Activated CD8-positive, alpha-beta memory T cell treated with anti-CD3 and anti-CD28 coated beads, Interleukin-2, amount 50 U/mL, for 1 hour (primary cell): Measurements from ENCODE around the gene MALAT1.
"Not testable (repeated sequence)": the region's sequence is repeated elsewhere in the genome, so short reads cannot be mapped to it uniquely, and the experiment has no call there.

Source experiments
- DNase-seq: peaks from one replicate; pipeline ENCODE4 v3.0.0-alpha.2; 2020; ENCODE audit errors: extremely low read depth

MALAT1 gene

DNA sequence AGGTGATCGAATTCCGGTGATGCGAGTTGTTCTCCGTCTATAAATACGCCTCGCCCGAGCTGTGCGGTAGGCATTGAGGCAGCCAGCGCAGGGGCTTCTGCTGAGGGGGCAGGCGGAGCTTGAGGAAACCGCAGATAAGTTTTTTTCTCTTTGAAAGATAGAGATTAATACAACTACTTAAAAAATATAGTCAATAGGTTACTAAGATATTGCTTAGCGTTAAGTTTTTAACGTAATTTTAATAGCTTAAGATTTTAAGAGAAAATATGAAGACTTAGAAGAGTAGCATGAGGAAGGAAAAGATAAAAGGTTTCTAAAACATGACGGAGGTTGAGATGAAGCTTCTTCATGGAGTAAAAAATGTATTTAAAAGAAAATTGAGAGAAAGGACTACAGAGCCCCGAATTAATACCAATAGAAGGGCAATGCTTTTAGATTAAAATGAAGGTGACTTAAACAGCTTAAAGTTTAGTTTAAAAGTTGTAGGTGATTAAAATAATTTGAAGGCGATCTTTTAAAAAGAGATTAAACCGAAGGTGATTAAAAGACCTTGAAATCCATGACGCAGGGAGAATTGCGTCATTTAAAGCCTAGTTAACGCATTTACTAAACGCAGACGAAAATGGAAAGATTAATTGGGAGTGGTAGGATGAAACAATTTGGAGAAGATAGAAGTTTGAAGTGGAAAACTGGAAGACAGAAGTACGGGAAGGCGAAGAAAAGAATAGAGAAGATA lies at the start of gene MALAT1:
MALAT1 (plus strand) TSS at position 69 of the 736 bp plus-strand sequence.
- DNase-seq = peak; percentile 96

DNA sequence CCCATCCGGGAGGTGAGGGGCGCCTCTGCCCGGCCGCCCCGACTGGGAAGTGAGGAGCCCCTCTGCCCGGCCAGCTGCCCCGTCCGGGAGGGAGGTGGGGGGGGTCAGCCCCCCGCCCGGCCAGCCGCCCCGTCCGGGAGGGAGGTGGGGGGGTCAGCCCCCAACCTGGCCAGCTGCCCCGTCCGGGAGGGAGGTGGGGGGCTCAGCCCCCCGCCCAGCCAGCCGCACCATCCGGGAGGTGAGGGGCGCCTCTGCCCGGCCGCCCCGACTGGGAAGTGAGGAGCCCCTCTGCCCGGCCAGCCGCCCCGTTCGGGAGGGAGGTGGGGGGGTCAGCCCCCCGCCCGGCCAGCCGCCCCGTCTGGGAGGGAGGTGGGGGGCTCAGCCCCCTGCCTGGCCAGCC lies 47.5 kb upstream of the MALAT1 start:
- DNase-seq = not testable (repeated sequence)

DNA sequence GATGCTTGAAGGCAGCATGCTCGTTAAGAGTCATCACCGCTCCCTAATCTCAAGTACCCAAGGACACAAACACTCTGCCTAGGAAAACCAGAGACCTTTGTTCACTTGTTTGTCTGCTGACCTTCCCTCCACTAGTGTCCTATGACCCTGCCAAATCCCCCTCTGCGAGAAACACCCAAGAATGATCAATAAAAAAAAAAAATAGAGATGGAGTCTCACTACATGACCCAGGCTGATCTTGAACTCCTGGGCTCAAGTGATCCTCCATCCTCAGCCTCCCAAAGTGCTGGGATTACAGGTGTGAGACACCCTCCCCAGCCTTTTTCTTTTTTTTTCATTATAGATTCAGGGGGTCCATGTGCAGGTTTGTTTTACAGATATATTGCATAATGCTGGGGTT lies 46.6 kb upstream of the MALAT1 start:
- not testable (repeated sequence) for DNase-seq

DNA sequence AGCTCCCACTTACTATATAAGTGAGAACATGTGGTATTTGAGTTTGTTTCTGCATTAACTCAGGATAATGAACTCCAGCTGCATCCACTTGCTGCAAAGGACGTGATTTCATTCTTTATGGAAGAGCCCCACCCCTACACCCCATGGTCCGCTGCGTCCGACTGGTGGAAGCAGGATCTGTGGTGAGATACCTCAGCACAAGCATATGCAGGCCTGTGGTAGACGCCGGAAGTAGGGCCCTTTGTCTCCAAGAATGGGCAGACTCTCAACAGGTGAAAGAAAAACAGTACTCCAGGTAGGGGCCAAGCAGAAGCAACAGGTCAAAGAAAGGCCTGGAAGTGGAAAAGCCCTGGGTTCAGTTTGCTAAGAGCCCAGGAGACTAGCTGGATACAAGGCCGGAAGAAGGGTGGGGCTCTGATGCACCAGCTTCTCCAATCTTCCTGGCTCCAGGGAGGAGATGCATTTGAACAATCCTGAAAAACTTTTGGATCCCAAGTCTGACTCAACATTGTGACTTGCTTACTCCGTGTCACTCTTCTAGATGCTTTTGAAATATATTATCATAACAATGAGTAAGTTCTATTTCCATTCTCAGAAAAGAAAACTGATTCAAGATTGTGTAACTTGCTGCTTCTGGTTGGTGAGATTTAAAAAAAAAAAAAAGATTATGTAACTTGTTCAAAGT lies 45.9 kb upstream of the MALAT1 start:
- DNase-seq = no peak

DNA sequence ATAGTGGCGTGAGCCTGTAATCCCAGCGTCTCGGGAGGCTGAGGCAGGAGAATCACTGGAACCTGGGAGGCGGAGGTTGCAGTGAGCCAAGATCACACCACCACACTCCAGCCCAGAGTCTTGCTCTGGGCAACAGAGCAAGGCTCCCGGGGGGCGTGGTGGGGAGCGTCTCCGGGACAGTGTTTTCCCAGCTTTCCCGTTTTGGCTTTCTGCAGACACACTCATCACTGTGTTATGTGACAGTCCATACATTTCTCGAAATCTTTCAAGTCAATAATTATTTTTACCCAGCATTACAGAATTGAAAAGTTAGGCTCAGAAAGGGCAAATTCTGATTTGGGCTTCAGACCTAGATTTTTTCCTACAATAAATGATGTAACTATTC lies 44.5 kb upstream of the MALAT1 start:
- DNase-seq = no peak

DNA sequence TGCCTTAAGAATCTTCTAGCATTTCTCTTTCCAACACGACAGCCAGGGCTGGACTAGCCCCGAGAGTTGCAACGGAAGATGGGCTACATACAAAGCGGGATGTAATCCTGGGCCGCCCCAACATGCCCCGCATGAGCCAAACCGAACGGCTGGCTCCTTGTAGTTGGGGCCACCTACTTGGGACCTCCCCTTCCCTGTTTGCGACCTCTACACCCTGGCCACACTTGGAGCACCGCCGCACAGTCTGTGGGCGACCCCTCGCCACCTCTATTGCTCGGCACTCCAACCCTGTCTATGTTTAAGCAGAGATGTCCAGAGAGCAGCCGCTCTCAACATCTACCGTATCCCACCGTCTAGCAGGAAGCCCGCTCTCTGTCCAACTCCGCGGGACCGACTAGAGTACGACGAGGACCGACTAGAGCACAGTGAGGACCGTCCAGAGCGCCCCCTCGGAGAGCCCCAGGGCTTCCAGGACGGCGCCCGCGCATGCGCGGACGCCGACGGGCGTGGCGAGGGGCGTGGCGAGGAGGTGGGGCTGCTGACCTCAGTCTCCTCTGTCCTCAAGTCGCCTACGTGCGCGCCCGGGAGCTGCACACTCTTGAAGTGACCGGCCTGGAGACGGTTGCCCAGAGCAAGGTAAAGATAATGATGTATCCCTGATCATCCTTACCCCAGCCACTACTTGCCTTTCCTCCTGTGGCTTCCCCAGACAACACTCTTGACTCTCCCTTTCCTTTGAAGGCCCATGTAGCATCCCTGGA lies 44.0 kb upstream of the MALAT1 start:
- no peak for DNase-seq

DNA sequence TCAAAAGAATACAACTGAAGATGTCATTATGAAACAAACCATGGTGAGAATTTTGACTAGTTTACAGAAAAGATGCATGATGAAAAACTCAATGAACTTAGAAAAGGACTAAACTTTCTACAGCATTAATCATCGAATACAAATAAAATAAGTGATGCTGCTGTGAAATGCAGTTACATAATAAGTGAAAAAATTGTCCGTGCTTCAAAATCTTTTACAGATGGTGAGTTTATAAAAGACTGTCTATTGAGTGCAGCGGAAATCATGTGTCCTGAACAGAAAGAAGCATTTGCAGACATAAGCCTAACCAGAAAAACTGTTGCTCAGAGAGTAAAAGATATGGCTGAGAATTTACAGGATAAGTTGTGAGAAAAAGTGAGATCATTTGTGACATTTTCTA lies 42.4 kb upstream of the MALAT1 start:
- no peak for DNase-seq

DNA sequence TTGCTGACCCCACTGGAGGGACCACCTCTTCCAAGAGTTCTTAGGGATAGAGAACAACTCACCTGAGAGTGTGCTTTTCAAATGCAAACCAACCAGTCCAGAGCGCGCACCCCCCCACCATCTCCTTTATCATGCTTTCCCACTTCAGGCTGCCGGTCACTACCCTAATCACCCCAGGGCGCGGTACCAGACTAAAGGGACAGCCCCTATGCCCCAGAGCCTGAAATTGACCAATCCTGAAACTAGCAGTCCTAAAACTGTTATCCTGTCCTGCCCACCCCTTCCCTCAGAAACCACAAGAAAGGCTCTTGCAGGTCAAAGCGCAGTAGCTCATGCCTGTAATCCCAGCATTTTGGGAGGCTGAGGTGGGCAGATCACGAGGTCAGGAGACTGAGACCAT lies 39.3 kb upstream of the MALAT1 start:
- no peak for DNase-seq

DNA sequence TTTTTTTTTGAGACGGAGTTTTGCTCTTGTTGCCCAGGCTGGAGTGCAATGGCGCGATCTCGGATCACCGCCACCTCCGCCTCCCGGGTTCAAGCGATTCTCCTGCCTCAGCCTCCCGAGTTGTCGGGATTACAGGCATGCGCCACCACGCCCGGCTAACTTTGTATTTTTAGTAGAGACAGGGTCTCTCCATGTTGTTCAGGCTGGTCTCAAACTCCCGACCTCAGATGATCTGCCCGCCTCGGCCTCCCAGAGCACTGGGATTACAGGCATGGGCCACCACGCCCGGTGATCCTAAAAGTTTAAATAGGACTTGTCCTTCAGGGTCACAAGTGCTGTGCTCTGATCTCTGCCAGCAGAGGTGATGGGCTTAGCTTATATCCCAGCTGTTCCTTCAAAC lies 33.4 kb upstream of the MALAT1 start:
- DNase-seq = not testable (repeated sequence)

DNA sequence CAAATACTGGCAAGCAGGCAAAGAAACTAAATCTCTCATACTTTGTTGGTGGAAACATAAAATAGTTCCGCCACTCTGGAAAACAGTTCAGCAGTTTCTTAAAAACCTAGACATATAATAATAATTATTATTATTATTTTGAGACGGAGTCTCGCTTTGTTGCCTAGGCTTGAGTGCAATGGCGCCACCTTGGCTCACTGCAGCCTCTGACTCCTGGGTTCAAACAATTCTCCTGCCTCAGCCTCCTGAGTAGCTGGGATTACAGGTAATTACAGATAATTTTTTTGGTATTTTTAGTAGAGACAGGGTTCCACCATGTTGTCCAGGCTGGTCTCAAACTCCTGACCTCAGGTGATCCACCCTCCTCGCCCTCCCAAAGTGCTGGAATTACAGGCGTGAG lies 31.5 kb upstream of the MALAT1 start:
- not testable (repeated sequence) for DNase-seq

DNA sequence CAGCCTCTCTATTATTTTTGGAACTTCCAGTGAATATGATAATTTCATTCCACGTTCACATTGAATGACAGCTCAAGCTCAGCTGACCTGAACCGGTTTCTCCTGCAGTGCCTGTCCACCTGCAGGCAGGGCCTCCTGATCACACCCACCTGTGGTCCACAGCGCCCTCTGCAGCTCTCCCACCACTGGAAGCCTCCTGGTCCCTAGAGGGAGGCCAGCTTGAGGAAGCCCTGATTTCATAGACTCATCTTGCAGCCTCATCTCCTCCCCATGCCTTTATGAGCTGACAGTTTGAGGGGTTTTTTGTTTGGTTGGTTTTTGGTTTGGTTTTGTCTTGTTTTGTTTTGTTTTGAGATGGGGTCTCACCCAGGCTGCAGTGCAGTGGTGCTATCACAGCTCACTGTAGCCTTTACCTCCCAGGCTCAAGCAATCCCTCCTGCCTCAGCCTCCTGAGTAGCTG lies 29.9 kb upstream of the MALAT1 start:
- DNase-seq = no peak

DNA sequence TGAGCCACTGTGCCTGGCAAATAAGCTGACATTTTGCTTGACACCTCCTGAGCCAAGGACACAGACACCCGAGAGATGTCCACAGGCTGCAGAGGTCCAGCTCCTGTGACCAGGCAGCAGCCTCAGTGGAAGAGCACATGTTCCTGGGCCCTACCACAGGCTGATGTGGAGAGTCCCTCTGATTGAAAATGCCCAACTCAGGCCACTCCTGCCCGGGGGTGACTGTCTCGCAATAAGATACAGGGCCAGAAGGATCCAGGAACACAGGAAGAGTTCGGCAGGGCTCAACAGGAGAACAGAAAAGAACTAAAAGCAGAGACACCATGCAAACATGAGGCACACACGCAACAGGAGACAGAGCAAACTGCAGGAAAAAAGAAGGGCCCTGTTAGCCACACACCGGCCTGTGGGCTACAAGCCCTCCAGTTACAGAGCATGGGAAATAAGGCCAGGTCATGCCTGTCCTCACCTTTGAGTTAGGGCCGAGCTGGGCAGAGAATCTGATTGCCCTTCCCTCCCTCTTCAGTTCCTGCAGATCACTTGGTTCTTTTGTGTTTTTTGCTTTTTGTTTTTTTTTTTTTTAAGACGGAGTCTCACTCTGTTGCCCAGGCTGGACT lies 28.3 kb upstream of the MALAT1 start:
- DNase-seq = no peak

DNA sequence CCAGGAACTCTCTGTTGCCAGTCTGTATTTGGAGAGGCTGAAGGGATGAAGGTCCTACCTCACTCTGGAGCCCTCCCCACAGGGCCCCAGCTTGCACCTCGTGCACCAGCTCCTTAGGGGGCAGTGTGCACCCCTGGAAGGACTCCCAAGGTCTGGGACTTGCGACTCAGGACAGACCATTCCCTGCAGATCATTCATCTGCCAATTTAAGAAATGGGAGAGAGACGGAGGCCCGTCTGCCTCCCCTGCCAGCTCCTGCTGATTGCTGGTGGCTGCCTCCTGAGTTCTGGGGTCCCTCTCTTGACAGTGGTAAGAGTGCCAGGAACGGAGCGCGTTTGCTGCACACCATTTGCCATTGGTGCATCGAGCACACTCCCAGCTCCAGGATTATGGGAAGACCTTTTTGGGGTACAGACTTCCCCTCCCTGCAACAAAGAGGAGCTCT lies 27.4 kb upstream of the MALAT1 start:
- DNase-seq = no peak

DNA sequence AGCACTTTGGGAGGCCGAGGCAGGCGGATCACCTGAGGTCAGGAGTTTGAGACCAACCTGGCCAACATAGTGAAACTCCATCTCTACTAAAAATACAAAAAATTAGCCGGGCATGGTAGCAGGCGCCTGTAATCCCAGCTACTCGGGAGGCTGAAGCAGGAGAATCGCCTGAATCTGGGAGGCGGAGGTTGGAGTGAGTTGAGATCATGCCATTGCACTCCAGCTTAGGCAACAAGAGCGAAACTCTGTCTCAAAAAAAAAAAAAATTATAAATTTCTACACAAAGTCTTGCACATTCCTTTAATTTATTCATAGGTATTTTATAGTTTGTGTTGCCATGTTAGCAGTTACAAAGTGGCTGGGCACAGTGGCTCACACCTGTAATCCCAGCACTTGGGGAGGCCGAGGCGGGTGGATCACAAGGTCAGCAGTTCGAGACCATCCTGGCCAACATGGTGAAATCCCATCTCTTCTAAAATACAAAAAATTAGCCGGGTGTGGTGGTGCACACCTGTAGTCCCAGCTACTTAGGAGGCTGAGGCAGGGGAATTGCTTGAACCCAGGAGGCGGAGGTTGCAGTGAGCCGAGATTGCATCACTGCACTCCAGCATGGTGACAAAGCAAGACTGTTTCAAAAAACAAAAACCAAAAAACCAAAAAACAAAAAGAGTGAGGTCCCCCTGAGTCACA lies 26.1 kb upstream of the MALAT1 start:
- not testable (repeated sequence) for DNase-seq

DNA sequence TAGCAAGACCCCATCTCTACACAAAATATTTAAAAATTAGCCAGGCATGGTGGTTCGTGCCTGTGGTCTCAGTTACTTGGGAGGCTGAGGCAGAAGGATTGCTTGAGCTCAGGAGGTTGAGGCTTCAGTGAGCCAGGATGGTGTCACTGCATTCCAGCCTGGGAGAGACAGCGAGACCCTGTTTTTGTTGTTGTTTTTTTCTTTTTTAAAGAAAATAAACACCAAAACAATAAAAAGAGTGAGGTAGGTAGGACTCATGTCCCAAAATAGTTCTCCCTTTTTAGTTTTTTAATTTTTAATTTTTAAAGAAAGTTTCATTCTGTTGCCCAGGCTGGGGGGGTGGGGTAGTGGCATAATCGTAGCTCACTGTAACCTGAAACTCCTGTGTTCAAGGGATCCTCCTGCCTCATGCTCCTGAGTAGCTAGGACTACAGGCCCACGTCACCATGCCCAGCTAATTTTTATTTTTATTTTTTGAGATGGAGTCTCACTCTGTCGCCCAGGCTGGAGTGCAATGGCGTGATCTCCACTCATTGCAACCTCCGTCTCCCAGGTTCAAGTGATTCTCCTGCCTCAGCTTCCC lies 25.5 kb upstream of the MALAT1 start:
- no peak for DNase-seq

DNA sequence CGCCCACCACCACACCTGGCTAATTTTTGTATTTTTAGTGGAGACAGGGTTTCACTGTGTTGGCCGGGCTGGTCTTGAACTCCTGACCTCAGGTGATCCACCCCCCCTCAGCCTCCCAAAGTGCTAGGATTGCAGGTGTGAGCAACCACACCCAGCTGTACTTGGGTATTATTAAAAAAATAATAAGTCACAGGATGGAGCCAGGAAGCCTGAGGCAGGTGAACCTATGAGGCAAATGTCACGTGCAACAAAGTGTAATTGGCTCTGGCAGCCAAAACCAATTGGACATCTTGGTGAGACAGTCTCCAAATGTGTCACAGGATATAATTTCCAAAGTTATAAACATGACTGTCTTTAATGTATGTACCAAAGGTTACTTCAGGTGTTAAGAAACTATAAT lies 24.0 kb upstream of the MALAT1 start:
- no peak for DNase-seq

DNA sequence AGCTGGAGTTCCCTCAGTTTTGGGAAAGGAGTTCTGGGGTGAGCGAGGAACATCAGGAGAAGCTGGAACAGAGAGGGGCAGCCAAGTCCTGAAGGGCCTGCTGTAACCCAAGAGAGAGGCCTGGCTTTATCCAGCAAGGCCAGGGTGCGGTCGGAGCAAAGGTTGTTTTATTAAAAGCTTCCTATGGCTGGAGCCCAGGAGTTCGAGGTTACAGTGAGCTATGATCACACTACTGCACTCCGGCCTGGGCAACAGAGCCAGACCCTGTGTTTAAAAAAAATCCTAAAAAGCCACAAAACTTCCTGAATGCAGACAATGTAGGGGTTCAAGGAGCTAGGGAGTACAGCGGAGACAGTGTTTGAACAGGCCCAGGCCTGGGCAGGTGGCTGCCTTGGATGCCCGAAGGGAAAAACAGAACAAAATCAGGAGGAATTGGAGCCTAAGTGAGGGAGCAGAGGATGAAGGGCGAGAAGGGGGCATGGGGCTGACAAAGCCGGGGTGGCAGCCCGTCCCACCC lies 22.2 kb upstream of the MALAT1 start:
- no peak for DNase-seq

DNA sequence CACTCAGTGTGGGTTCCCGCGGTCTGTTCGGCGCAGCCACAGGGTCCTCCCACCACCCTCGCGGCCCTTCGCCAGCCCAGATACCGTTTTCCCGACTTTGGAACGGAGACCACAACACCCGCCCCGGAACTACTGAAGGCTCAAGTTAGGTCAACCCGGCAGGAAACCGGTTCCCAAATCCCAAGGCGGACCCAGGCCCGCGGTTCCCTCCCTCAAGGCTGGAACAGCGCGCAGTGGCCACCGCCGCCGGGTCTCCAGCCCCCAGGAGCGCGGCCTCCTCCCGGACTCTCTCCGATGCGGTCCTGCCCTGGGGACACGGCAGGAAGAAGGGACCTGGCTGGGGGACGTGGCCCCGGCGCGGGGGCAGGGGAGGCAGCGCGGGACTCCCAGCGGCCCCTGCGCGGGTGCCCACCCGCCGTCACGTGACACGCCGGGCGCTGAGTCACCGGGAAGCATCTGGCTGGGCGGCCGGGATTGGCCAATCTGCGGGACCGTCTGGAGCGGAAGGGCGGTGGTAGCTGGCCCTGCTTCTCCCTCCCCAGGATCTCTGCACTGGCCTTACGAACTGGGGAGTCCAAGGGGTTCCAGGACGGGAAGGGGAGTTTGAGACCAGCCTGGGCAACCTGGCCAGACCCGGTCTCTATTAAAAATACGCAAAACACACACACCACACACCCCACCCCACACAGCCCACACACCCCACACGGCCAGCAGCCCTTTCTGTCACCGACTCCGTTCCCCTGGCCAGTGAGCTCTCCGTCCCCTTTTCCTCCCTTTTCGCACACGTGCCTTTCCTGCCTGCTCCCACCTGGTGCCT lies 21.5 kb upstream of the MALAT1 start:
- DNase-seq = peak; percentile 79

DNA sequence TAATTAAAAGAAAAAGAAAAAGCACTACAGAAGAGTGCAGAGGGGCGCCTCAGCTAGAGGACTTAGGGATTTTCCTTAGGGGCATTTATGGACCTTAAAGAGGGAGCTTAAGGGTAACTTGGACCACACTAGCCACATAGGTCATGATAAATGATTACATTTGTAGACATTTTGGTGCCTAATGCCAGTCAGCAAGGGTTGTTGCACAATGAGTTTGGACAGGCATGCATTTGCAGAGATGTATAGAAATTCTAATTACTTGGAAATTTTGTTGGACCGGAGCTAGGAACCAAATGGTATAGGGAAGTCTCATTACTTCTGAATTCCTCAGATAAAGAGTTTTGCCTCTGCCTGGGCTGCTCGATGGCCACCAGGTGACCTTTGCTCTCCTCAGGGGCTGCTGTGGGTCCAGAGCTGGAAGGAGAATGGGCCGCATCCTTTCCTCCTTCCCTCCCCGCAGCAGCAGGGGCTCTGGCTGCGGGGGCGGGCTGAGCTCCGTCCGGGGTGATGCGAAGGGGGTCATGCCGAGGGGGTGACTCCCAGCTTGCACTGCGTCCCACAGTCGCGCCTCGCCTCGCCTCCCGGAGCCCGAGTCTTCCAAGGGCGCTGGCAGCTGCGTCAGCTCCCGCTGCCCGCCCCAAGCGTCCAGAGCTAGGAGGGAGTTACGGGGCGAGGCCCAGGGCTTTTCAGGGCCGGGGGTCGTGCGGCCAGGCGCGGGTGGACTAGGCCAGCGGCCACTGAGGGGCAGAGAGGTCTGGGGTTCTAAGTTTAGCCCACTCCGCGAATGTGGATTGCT lies 20.3 kb upstream of the MALAT1 start:
- DNase-seq = no peak
